ENCODE results near the gene LSAMP. TPM values are rescaled to one million over a fixed set of nuclear protein-coding genes. Genes with fewer than 3 reads are reported as not detected.

LSAMP gene
- total RNA-seq, 1 experiment from 2014 or later: not detected

DNA sequence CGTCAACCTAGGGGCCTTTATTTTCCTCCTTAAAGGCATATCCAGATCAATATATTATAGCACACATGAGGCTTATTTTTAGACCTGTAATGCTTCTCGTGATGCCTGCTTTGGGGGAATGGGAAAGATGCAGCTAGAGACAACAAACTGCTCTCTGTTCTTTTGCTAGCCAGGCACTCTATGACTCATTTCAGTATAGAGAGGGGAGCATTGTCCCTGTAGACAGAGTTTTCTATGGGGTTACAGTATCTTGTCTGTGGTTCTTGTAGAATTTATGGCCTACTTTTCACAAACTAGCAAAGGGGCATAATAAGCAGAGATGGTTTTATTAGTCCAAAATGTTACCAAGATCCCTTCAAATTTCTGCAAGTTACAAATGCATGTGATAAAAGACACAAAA, 305.6 kb downstream of the LSAMP start:
- CTCF ChIA-PET: interaction anchor here (0.6 kb wide), 3 partner anchors 18 to 1433 kb away, joined by 3 read pairs; no protein-coding TSS in a partner anchor
- no peak for DNase-seq (ENCODE audit: unreplicated experiment)
- no TSS peak for BruUV-seq (replicated peaks)
- Mint-ChIP-seq H3K27me3 (ENCODE audit: insufficient read depth, unreplicated experiment) (no peaks in the 10 kb centered on the region), H3K4me1 (ENCODE audit: insufficient read depth, unreplicated experiment) (no peaks in the 10 kb centered on the region), H3K36me3 (ENCODE audit: insufficient read depth, unreplicated experiment) (no peaks in the 10 kb centered on the region), H3K4me3 (ENCODE audit: unreplicated experiment) (no peak overlapping the region), H3K9me3 (ENCODE audit: unreplicated experiment) (no peaks in the 10 kb centered on the region), H3K27ac (ENCODE audit: low read depth, unreplicated experiment) (no peak overlapping the region)
- POLR2A ChIA-PET: no interaction called here
- intact Hi-C loops (cut with micrococcal nuclease): loop anchor here (1.0 to 10.0 kb wide), 3 partner anchors 155 to 619 kb away; no protein-coding TSS in a partner anchor
- no peak for TF ChIP-seq CTCF (IDR thresholded peaks at IDR 0.05; ENCODE audit: unreplicated experiment)

GRCh38 chr3:116135457-116136085, 309.7 kb downstream of the LSAMP start:
- CTCF ChIA-PET: interaction anchor here (1.5 kb wide), 1 partner anchor 622 kb away, joined by 3 read pairs; no protein-coding TSS in a partner anchor
- Mint-ChIP-seq H3K9me3 (ENCODE audit: unreplicated experiment) (no peaks in the 10 kb centered on the region), H3K27me3 (ENCODE audit: insufficient read depth, unreplicated experiment) (no peaks in the 10 kb centered on the region), H3K4me1 (ENCODE audit: insufficient read depth, unreplicated experiment) (no peaks in the 10 kb centered on the region), H3K36me3 (ENCODE audit: insufficient read depth, unreplicated experiment) (no peaks in the 10 kb centered on the region), H3K27ac (ENCODE audit: low read depth, unreplicated experiment) (no peak overlapping the region), H3K4me3 (ENCODE audit: unreplicated experiment) (no peak overlapping the region)
- POLR2A ChIA-PET: no interaction called here
- no TSS peak for BruUV-seq (replicated peaks)
- no peak for DNase-seq (ENCODE audit: unreplicated experiment)
- intact Hi-C loops (cut with micrococcal nuclease): no loop called here
- TF ChIP-seq CTCF (IDR thresholded peaks at IDR 0.05; ENCODE audit: unreplicated experiment): no peak

DNA sequence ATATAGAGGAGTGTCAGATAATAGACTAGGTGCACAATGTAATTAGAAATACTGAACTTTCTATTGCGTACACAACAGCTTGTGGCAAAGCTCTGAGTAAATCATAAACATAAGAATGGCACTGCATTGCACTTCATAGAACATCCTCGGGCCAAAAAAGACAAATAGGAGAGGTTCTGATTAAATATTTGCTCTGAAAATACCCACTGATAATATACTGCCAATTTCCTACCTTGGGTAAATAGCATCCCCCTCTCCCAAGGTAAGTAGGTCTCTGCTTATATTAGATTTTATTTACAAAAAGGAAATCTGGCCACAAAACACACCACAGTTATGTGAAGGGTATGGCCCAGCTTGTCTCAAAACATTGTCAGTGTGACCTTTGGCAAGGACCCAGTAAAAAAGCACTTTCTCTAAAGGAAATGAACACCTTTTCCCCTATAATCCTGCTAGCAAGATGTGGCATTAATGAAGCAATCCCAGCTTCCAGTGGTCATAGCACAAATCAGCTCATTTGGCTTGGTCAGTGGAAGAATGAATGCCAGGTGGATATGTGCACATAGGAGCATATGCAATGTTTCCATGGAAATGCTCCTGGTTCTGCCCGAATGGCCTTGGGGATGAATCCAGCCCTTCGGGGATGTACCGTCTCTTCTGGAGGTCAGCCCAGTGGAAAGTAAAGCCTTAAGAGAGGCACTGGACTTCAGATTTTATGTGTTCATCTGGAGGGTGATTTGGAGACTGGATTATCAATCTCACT, 315.9 kb downstream of the LSAMP start:
- peaks cover 12% of the 10 kb centered on the region for H3K27me3 Mint-ChIP-seq (ENCODE audit: insufficient read depth, unreplicated experiment)
- no peak for DNase-seq (ENCODE audit: unreplicated experiment)
- no peaks in the 10 kb centered on the region for H3K9me3 Mint-ChIP-seq (ENCODE audit: unreplicated experiment)
- no peak for TF ChIP-seq CTCF (IDR thresholded peaks at IDR 0.05; ENCODE audit: unreplicated experiment)
- ChIA-PET POLR2A (no interaction called here), CTCF (interaction anchor here (1.3 kb wide), 1 partner anchor 18 kb away, joined by 3 read pairs; no protein-coding TSS in a partner anchor)
- no peak overlapping the region for H3K27ac Mint-ChIP-seq (ENCODE audit: low read depth, unreplicated experiment)
- H3K4me3 Mint-ChIP-seq (ENCODE audit: unreplicated experiment): no peak overlapping the region
- no peaks in the 10 kb centered on the region for H3K36me3 Mint-ChIP-seq (ENCODE audit: insufficient read depth, unreplicated experiment)
- intact Hi-C loops (cut with micrococcal nuclease): no loop called here
- no TSS peak for BruUV-seq (replicated peaks)
- no peaks in the 10 kb centered on the region for H3K4me1 Mint-ChIP-seq (ENCODE audit: insufficient read depth, unreplicated experiment)

- no TSS peak for BruUV-seq (replicated peaks)
- ChIA-PET POLR2A (no interaction called here), CTCF (no interaction called here)
- intact Hi-C loops (cut with micrococcal nuclease): no loop called here
- TF ChIP-seq CTCF (IDR thresholded peaks at IDR 0.05; ENCODE audit: unreplicated experiment): no peak
- H3K27me3 Mint-ChIP-seq (ENCODE audit: insufficient read depth, unreplicated experiment): peaks cover 12% of the 10 kb centered on the region
- H3K4me1 Mint-ChIP-seq (ENCODE audit: insufficient read depth, unreplicated experiment): no peaks in the 10 kb centered on the region
- H3K27ac Mint-ChIP-seq (ENCODE audit: low read depth, unreplicated experiment): no peak overlapping the region
- H3K4me3 Mint-ChIP-seq (ENCODE audit: unreplicated experiment): no peak overlapping the region
- no peaks in the 10 kb centered on the region for H3K9me3 Mint-ChIP-seq (ENCODE audit: unreplicated experiment)
- H3K36me3 Mint-ChIP-seq (ENCODE audit: insufficient read depth, unreplicated experiment): no peaks in the 10 kb centered on the region
- DNase-seq (ENCODE audit: unreplicated experiment): no peak
Observed at GRCh38 chr3:116127464-116127863, 317.8 kb downstream of the LSAMP start.

Data from MCF 10A (cell line).